Stimulated activated CD8-positive, alpha-beta memory T cell treated with anti-CD3 and anti-CD28 coated beads, Interleukin-4, amount 100 ng/mL, for 1 hour (primary cell): ENCODE data around the gene SPATA16.
"Not testable (repeated sequence)": the region's sequence is repeated elsewhere in the genome, so short reads cannot be mapped to it uniquely, and the experiment has no call there.

Source experiments
- DNase-seq, 2 donors: peaks; one replicate each; pipeline ENCODE4 v3.0.0-alpha.2; 2020; ENCODE audit warnings: low read depth in 2 of 2, low spot score in 1 of 2

The SPATA16 gene

DNA sequence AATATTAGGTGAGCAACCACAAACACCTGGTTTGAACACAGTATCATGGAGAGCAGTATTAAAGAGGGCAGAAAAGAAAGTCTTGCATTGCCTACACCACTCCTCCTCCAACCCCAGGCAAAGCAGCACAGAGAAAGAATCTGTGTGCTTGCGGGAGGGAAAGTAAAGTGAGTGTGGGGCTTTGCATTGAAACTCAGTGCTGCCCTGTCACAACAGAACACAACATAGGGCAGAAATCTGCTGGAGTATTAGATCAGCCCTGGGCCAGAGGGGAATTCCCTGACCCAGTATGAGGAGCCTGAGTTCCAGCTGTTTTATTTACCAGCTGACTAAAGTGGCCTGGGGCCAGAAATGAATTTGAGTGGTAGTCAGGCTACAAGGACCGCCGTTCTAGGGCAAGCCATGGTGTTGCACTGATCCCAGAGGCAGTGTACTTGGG, 75.5 kb downstream of the SPATA16 start:
- DNase-seq: no peak

DNA sequence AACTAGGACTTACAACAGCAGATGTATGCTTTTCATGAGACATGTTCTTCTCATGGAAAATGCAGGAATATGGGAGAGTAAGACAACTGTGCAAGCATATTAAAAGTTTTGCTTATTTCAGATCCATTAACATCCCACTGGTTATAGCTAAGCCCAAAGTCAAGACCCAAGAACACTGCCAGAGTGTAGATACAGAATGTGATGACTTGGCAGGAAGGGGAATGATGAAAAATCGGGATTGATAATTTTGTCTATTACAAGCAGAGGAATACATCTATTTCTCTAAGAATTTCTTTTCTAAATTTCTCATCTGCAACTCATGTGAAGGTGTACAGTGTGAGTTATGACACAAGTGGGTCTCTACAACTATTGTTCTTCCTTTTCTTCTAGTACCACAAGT, 76.4 kb downstream of the SPATA16 start:
- DNase-seq: no peak

DNA sequence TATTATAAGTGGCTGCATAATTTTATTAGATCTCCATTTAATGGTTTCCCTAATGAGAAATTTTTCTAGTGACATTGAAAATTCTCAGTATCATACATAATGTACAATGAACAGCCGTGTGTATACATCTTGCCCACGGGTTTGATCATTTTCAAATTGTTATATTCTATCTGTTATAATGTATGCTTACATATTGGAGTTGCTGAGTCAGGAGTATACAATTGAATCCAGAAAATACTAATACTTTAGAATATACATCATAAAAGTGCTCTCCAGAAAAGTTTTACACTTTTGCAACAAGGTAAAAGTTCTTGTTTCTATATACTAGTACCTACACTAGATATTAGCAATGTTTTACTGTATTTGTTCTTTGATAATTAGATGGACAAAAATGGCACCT, 82.8 kb downstream of the SPATA16 start:
- no peak for DNase-seq

DNA sequence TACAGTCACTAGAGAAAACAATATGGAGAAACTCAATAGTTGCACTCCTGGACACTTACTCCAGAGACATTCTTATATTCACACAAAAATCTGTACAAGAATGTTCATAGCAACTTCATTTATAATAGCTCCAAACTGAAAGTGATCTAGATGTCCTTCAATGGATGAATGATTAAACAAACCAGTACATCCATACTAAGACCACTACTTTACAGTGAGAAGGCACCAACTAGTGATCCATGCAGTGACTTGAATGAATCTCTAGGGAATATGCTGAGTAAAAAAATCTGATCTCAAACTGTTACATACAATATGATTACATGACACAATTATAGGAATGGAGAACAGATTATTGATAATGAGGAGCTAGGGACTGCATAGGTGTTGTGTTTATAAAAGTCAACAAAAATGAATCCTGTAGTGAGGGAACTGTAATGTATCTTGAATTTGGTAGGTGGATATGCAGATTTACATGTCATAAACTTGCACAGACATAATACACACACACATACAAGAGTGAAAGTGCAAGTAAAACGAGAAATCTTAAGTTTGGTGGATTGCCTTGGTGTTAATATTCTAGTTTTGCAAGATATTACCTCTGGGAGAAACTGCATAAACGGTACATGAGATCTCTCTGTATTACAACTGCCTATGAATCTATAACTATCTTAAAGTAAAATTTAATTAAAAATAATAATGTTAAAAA, 85.7 kb downstream of the SPATA16 start:
- no peak for DNase-seq

DNA sequence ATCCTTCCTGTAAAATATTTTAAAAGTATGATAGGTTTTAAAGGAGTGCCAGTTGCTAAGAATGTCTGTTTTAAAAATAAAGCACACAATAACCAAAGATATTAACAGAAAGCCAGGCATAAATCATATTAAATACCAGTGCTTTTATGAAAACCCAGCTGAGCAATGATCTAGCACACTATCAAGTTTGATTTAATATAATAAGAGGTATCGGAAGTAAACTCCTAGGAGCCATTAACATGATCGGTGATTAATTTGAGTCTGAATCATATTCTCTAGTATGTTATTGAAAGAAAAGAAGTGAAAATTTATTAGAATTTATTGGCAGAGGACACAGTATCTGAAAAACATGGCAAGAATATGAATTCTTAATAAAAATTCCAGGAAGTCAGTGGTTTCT, 91.7 kb downstream of the SPATA16 start:
- DNase-seq: no peak

DNA sequence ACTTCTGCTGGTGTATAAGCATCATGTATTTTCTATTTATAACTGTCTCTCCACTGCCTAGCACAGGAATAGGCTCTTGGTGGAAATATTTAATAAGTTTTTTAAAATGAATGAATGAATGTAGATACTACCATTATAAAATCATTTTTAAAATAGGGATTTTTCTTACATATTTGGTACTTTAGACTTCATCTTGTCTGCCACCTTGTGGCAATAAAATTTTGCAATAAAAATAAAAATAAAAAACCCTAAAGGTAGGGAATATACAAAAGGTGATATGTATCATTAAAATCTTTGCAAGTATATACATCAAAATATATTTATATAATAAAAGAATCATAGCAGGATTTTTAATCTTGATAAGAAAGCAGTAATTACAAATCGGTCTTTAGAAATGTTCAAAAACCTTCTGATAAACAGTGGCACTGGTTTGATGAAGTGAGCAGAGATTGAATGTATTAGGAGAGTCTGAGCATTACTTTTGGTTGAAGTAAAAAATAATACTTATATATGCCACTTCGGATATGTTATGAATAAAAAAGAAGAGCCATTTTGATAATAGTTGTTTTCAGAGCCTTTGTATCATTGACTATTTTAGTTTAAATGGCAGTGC, 95.2 kb downstream of the SPATA16 start:
- no peak for DNase-seq

DNA sequence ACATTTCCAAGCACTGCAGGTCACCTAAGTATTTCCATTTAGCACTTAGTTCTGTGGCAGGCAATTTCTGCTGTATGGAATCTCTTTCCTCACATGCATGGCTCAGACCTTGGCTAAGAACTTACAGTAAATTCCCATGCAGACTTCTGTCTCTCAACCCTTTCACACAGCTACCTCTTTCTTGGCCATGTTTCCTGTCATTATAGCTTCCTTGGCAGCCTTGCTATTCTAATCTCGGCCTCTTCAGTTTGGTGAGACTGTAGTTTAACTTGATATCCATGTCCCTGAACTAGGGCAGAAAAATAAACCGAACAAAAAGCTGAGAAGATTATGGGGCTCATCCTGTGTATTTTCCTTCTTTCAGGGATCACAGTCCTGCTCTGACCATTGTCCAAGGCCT, 96.0 kb downstream of the SPATA16 start:
- DNase-seq: no peak

DNA sequence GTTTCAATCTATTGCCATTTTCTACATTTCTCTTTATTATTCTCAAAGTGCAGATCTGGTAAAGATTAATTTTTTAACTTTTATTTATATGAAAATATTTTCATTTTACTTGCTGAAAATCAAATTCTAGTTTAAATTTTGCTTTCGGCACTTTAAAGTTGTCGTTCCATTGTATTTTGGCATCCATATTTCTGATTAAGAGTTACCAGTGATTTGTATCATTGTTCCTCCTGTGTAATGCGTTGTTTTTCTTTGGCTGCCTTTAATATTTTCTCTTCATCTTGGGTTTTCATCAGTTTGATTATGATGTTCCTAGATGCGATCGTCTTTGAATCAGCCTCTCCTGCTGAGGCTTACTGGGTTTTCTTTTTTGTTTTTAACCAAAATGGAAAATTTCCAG, 97.3 kb downstream of the SPATA16 start:
- DNase-seq: no peak

DNA sequence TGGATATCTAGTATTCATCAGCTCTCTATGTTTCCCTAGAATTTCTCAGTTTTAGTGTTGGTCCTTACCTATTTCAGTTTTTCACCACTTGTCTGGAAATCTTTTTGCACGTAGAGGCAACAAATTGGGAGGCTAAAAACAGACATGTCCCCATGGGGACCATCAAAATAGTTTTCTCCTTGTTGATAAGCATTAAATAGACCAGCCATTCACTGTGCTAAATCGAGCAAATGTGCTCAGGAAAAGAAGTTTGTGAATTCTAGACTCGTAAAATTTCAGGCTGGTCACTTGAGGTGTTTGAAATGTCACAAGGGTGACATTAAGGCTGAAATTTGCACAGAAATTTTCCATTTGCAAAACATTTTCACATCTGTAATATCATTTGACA, 102.6 kb downstream of the SPATA16 start:
- no peak for DNase-seq

DNA sequence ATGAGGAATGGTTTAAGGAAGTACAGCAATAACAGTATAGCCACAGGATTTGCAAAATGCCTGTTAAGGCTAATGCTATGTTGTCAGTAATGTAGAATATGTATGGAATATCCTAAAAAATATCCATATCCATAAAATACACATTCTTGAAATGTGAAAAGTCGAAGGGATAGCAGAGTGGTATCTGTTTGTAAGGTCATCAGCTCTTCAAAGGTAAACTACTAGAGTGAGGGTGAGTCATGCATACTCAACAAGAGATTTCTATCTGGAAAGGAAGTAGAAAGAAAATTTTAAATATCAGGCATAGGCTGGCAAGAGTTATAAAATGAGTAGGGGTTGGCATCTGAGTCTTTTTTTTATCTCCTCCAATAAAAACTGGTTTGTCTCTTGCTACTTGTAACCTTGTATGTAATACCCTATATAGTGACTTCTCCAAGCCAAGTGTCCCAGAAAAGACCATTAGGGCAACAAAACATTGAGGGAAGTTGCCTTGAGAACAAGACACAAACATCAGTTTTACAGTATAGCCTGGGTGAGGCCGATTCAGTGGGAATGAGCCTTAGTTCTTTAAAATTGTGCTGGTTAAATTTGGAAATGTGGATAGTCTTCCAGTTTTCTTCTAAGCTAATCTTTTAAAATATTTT, 103.1 kb downstream of the SPATA16 start:
- DNase-seq: no peak

DNA sequence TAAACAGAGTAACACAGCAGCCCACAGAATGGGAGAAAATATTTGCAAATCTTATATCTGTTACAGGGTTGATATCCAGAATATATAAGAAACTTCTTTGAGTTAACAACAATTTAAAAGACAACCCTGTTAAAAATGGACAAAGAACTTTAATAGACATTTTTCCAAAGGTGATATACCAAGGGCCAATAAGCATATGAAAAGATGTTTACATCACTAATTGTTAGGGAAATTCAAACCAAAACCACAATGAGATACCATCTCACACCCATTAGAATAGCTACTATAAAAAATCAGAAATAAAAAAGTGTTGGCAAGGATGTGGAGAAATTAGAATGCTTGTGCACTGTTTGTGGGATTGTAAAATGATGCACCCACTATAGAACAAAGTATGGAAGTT, 110.8 kb downstream of the SPATA16 start:
- no peak for DNase-seq

DNA sequence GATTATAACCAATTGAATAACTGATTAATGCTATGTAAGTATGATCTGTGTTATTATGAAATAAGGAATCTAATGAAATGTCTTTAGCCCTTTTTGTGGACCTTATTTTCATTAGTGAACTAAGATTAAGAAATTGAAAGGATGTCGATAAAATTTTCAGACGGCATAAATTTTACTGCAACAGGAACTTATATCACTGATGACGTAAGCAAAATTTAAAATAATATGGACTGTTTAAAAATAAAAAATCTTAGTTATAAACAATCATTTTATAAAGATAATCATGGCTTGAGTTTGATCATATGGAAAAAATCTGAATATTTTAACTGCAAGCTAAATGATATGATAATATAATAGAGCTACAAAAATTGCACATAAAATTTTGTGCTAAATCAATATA, 112.7 kb downstream of the SPATA16 start:
- no peak for DNase-seq

DNA sequence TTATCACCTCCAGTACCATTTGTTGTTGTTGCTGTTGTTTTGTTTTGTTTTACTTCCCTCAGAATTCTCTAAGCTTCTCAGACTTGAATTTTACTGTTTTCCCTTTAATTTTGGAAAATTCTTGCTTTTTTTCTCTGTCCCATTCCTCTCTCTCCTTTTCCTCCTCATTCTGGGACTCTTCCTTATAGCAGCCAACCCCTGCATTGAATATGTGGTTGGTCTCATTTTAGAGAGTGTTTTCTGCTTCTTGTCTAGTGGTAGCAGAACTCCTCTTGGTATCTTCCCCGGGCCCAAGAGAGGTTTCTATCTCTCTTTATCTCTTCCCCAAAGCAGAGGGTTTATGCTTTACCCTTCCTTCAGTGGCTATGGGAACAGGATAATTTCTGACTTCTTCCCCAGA, 113.6 kb downstream of the SPATA16 start:
- DNase-seq: no peak

DNA sequence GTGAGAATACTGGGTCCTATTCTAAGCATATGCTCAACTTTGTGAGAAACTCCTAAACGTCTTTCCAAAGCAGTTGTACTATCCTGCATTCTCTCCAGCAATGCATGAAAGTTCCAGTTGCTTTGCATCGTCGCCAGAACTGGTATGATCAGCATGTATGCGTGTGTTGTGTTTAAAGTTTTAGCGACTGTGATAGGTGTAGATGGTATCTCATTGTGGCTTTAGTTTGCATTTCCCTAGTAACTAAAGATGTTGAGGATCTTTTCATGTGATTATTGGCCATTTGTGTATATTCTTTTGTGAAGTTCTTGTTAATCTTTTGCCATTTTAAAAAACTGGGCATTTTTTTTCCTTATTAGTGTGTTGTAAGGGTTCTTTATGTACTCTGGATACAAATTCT, 115.1 kb downstream of the SPATA16 start:
- DNase-seq: no peak

DNA sequence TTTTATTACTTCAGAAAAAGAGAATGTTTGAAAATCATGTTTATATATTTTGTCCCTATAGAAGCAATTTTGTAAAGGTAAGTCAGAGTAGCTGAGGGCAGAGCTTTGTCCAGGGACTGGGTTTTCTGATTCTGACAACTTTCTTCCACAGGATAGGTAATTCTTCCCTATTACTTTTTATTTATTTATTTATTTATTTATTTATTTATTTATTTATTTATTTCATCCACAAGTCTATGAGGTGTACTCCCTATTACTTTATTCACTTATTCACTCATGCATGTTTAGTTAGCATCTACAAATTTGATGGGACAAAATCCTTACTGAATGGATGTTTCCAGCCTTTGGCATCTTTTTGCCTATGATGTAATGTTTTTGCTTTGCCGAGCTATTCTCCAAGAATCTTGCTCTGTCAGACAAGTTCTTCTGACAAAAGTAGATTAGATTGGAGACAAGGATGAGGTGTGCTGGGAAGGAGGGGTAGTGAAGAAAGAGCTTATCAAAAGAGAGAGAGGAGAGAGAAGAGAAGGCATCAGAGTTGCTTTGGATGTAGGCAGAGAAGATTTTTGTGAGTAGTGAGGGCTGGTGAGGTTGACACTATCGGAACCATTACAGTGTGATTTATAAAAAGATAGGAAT, 119.4 kb downstream of the SPATA16 start:
- no peak for DNase-seq

DNA sequence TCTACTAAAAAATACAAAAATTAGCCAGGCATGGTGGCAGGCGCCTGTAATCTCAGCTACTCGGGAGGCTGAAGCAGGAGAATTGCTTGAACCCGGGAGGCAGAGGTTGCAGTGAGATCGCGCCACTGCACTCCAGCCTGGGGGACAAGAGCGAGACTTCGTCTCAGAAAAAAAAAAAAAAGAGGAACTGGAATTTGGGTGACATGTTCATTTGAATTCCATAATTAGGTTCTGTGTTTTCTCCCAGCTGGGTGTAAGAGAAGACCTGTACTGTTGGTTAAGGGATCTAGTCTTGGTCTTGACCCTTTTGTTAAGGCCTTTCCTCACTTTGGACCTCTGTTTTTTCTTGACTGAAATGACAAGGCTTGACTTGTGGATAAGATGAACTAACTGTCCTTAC, 120.9 kb downstream of the SPATA16 start:
- DNase-seq: not testable (repeated sequence)

DNA sequence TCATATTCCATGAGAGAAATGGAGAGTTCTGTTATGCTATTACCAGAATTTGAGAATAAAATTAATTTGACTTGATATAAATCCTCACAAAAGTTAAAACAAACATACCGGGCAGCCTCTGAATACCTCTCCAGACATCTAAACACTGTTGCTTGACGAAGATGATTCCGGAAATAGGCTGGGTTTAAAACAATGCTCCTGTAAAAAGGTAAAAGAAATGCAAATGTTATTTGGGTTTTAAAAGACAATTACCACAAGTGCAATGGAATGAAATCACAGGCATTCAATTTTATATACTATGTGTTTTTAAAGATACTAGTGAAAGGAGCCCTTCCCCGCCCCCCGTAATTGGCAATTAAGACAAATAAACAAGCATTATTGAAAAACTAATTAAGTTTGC, 121.7 kb downstream of the SPATA16 start:
- DNase-seq: no peak

DNA sequence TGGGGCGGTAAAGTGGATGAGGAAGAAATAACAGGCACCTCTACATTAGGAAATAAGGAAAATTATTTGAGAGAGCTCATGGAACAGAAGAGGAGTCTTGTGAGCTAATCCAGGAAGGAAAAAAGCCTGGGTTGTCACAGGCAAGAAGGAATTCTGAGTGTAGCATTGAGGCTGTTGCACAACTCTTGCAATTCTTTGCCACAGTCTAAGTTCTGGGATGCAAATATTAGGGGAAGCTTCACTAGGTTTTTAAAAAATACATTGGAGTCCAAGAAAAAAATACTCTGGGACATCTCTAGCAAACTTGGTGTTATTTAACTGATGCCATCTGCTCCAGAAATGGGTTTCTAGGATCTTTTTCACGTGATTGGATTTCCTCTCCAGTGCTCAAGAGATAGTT, 122.3 kb downstream of the SPATA16 start:
- DNase-seq: no peak

DNA sequence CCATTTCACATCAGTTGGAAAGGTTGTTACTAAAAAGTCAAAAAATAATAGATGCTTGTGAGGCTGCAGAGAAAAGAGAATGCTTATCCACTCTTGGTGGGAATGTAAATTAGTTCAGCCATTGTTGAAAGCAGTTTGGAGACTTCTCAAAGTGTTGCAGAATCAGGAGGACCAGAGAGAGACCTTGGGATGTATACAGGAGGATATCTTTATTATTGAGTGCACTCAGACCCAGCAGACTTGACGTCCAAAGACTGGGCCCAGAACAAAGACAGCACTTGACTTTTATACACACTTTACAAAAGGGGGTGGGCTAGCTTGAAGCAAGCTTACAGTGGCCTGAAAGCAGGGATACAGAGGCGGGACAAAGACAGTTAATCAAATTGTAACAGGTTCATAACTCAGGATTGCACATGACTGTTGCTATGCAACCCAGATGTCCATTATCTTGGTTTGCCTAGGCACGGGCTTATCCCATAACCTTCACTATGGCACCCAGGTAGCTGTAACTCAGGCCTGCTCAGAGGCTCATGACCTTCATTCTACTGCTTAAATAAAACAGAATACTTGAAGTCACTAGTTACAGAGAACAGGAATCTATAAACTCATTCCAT, 127.7 kb downstream of the SPATA16 start:
- DNase-seq: no peak

DNA sequence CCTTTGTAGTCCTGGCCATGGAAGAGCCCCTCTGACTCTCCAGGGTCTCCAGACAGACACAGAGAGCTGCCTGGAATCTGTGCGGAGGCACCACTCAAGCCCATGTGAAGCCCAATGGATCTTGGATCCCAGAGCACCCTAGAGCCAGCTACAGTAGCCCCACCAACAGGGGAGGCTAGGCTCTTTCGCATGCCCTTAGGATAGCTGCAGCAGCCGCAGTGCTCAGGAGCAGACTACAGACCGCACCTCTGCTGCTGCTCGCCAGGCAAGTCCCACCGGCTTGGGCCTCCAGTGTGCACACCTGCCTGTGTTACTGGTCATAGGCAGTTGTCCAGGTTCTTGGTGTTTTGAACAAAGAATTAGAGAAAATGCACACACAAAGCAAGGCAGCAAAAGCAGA, 131.6 kb downstream of the SPATA16 start:
- DNase-seq: no peak

DNA sequence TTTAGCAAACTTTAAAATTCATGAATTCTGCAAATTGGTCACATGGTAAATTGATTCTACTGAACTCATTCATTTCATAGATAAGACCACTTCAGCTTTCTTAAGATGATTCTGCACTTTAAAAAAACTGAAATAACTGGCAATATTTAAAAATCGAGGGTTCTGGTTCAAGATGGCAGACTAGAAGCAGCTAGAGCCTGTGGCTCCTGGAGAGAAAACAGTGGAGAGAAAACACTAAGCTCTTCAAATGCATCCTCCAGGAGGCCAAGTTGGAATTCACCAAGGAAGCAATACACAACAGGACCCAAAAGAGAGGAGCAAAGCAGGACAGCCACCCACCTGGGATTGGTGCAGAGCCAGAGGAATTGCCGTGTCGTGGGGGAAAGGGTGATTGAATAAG, 132.1 kb downstream of the SPATA16 start:
- no peak for DNase-seq
